SH-SY5Y (cell line): ENCODE results near the gene POU6F2.

Experiments
- GATA2 ChIP-seq: IDR thresholded peaks from 2 replicates; pipeline ENCODE4 v1.6.1; 2011; ENCODE audit warnings: mild to moderate bottlenecking, low read depth, low read length
- GATA3 ChIP-seq: IDR thresholded peaks from 2 replicates; pipeline ENCODE4 v1.6.1; 2011; ENCODE audit warnings: low read depth, mild to moderate bottlenecking, low read length, moderate library complexity

DNA sequence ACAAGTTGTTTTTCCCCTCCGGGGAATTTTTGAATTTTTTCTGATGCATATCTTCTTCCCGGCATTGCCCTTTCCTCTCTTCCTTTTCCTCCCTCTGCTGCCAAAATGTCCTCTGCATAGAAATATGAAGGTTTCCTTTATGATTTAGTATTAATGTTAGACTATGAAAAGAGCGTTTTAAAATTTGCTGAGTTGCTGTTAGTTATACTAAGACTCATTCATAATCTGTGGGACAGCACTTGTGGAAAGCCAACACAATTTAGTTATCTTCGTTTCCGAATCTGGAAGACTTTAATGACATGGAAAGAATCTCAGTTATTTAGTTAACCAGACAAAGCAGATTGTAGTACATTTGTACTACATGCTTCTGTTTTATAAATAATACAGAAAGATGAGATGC, 25.0 kb downstream of the POU6F2 start:
- TF ChIP-seq GATA2 (no peak), GATA3 (no peak)
